PC-3 (cell line): Measurements from ENCODE around the gene STMP1. TPM values are rescaled to one million over a fixed set of nuclear protein-coding genes. Genes with fewer than 3 reads are reported as not detected.
A peak's percentile ranks its signal among the peaks of the same experiment; 100 is the strongest.

Experiments
- ATAC-seq: fragments of 200-7000 bp; cut with Tn5 transposase; 2 replicates; pipeline ENCODE4 v1.9.1; 2020; ENCODE audit warnings: mild to moderate bottlenecking, moderate library complexity
- BruUV-seq: library from RNA; stranded (reverse); fragments of 400-500 nt; replicated peaks from 2 replicates; lab custom pipeline; 2021; lab: Mats Ljungman, UMichigan
- CTCF ChIA-PET: fragments of 300-600 bp; sonication (Branson Sonifier 250); formaldehyde crosslinking; loops from one replicate; lab custom pipeline; 2022; ENCODE audit warnings: antibody characterized with exemption; lab: Charles Lee
- POLR2A ChIA-PET: fragments of 300-600 bp; sonication (Branson Sonifier 250); formaldehyde crosslinking; loops from one replicate; lab custom pipeline; 2022; ENCODE audit warnings: antibody characterized with exemption; ENCODE audit not compliant: unreplicated experiment; lab: Charles Lee
- DNase-seq: peaks from one replicate; pipeline ENCODE4 v3.0.0-alpha.2; 2015
- H2AFZ ChIP-seq: fragments of 300-600 bp; sonication (generic); 2 replicates; pipeline ENCODE4 v1.6.0; 2016; ENCODE audit warnings: antibody characterized with exemption, low read length
- H3F3A ChIP-seq: fragments of 300-600 bp; sonication (generic); one replicate; pipeline ENCODE4 v1.6.0; 2017; ENCODE audit warnings: antibody characterized with exemption, low read length, control low read depth, mild to moderate bottlenecking; ENCODE audit not compliant: unreplicated experiment
- H3K27ac ChIP-seq: fragments of 300-600 bp; sonication (generic); 2 replicates; pipeline ENCODE4 v1.5.1; 2016; ENCODE audit warnings: mild to moderate bottlenecking, low read length
- H3K27me3 ChIP-seq: fragments of 300-600 bp; sonication (generic); 2 replicates; pipeline ENCODE4 v1.6.1; 2016; ENCODE audit warnings: low read length, mixed read lengths
- H3K36me3 ChIP-seq: fragments of 300-600 bp; sonication (generic); 2 replicates; pipeline ENCODE4 v1.6.1; 2016; ENCODE audit warnings: low read depth, mixed run types, low read length, mixed read lengths
- H3K4me1 ChIP-seq: fragments of 300-600 bp; sonication (generic); 2 replicates; pipeline ENCODE4 v1.5.1; 2016; ENCODE audit warnings: low read length; ENCODE audit not compliant: insufficient read depth
- H3K4me2 ChIP-seq: fragments of 300-600 bp; sonication (generic); 2 replicates; pipeline ENCODE4 v1.6.0; 2016; ENCODE audit warnings: low read length
- H3K4me3 ChIP-seq: fragments of 300-600 bp; sonication (generic); 2 replicates; pipeline ENCODE4 v1.5.1; 2016; ENCODE audit warnings: mild to moderate bottlenecking, low read length, mixed read lengths
- H3K79me2 ChIP-seq: fragments of 300-600 bp; sonication (generic); 2 replicates; pipeline ENCODE4 v1.6.1; 2017; ENCODE audit warnings: low read length, mixed read lengths
- H3K9ac ChIP-seq: fragments of 300-600 bp; sonication (generic); 2 replicates; pipeline ENCODE4 v1.6.0; 2016; ENCODE audit warnings: mild to moderate bottlenecking, low read length
- H3K9me2 ChIP-seq: fragments of 300-600 bp; sonication (generic); replicated peaks from 2 replicates; pipeline ENCODE4 v1.6.1; 2016; ENCODE audit warnings: mixed run types, low read length, mixed read lengths
- H3K9me3 ChIP-seq: fragments of 300-600 bp; sonication (generic); 2 replicates; pipeline ENCODE4 v1.6.1; 2016; ENCODE audit warnings: low read length, mixed read lengths
- H4K20me1 ChIP-seq: fragments of 300-600 bp; sonication (generic); 2 replicates; pipeline ENCODE4 v1.6.1; 2016; ENCODE audit warnings: low read length, mixed read lengths
- CTCF ChIP-seq: fragments of 300-600 bp; sonication (generic); conservative IDR thresholded peaks from 2 replicates; pipeline ENCODE4 v1.5.1; 2017; ENCODE audit warnings: antibody characterized with exemption, low read depth, mild to moderate bottlenecking, low read length
- EZH2 ChIP-seq: fragments of 300-600 bp; sonication (generic); IDR thresholded peaks from one replicate; pipeline ENCODE4 v1.6.1; 2017; ENCODE audit warnings: antibody characterized with exemption, mild to moderate bottlenecking, low read length; ENCODE audit not compliant: unreplicated experiment
- EZH2phosphoT487 ChIP-seq: fragments of 300-600 bp; sonication (generic); IDR thresholded peaks from 2 replicates; pipeline ENCODE4 v1.6.1; 2018; ENCODE audit warnings: mild to moderate bottlenecking, antibody characterized with exemption, low read length, borderline replicate concordance
- intact Hi-C: fragments of 100-400 bp; cut with micrococcal nuclease; formaldehyde crosslinking; loops from 2 replicates; pipeline ENCODE4 v1.9.0; 2023
- total RNA-seq: library from RNA; depleted of rRNA; stranded (reverse); fragments of >200 nt; gene quantifications from 2 replicates; pipeline ENCODE4 v1.2.3, GENCODE V29; 2014

STMP1 gene
- total RNA-seq, 1 experiment from 2014 or later, result 8.8 TPM

GRCh38 chr7:135648235-135648634 is 14.1 kb upstream of the STMP1 start:
- no peaks in the 10 kb centered on the region for H3K9me2 ChIP-seq
- H3K79me2 ChIP-seq, result no peaks in the 10 kb centered on the region
- H3F3A ChIP-seq, result no peaks in the 10 kb centered on the region
- intact Hi-C loops, result no loop called here
- DNase-seq (no peak), ATAC-seq (no peak)
- H4K20me1 ChIP-seq, result no peaks in the 10 kb centered on the region
- no peaks in the 10 kb centered on the region for H3K4me1 ChIP-seq
- CTCF ChIA-PET, result no interaction called here
- no peak overlapping the region for H3K27ac ChIP-seq
- H3K9me3 ChIP-seq, result no peaks in the 10 kb centered on the region
- no peak overlapping the region for H3K9ac ChIP-seq
- peaks cover 36% of the 10 kb centered on the region for H3K36me3 ChIP-seq
- POLR2A ChIA-PET, result no interaction called here
- H3K27me3 ChIP-seq, result no peaks in the 10 kb centered on the region
- BruUV-seq, result no TSS peak
- no peak overlapping the region for H3K4me2 ChIP-seq
- TF ChIP-seq CTCF, result no peak
- no peak for TF ChIP-seq EZH2phosphoT487
- no peak for TF ChIP-seq EZH2
- H2AFZ ChIP-seq, result no peak overlapping the region
- no peak overlapping the region for H3K4me3 ChIP-seq

- intact Hi-C loops, result no loop called here
- Histone ChIP-seq H3K27ac (no peak overlapping the region), H3K9me3 (no peaks in the 10 kb centered on the region), H3F3A (no peaks in the 10 kb centered on the region), H2AFZ (no peak overlapping the region), H3K79me2 (no peaks in the 10 kb centered on the region), H3K4me3 (no peak overlapping the region), H3K4me2 (no peak overlapping the region), H3K9ac (no peak overlapping the region), H4K20me1 (no peaks in the 10 kb centered on the region), H3K36me3 (peaks cover 15% of the 10 kb centered on the region), H3K4me1 (no peaks in the 10 kb centered on the region), H3K9me2 (no peaks in the 10 kb centered on the region), H3K27me3 (no peaks in the 10 kb centered on the region)
- TF ChIP-seq EZH2phosphoT487, result no peak
- no peak for TF ChIP-seq EZH2
- TF ChIP-seq CTCF, result no peak
- DNase-seq (no peak), ATAC-seq (no peak)
- CTCF ChIA-PET, result no interaction called here
- POLR2A ChIA-PET, result no interaction called here
- BruUV-seq, result TSS peak; percentile 24
Measured at GRCh38 chr7:135650831-135651573, 11.3 kb upstream of the STMP1 start.

DNA sequence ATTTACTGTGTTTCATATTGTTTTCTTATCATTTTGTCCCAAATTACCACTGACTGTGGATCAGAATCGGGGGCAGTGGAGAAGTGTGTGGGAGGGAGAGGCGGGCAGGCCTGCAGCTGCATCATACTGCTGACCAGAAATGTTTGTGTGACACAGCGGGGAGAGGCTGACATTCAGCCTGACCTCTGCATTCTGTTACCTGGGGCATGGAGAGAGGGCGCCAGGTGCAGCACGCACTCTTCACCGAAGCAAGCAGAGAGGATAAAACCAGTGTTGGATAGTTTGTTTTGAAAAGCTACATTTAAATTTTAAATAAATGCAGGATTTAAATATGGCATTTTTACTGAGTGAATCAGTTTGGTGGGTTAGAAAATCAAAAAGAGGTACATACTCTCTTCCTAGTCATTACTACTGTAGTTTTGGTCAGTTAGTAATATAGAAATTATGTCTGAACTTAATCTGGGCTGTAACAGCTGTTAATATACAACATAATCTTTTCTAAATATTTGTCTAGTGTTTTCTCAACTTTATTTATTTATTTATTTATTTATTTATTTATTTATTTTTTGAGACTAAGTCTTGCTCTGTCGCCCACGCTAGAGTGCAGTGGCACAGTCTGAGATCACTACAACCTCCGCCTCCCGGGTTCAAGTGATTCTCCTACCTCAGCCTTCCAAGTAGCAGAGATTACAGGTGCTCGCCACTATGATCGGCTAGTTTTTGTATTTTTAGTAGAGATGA is 8.8 kb upstream of the STMP1 start:
- DNase-seq (no peak), ATAC-seq (no peak)
- H2AFZ ChIP-seq, result no peak overlapping the region
- H3K9me3 ChIP-seq, result no peaks in the 10 kb centered on the region
- no peak overlapping the region for H3K4me2 ChIP-seq
- TF ChIP-seq EZH2 (no peak), EZH2phosphoT487 (no peak), CTCF (no peak)
- H3F3A ChIP-seq, result no peaks in the 10 kb centered on the region
- intact Hi-C loops, result no loop called here
- H4K20me1 ChIP-seq, result no peaks in the 10 kb centered on the region
- no peaks in the 10 kb centered on the region for H3K4me1 ChIP-seq
- H3K79me2 ChIP-seq, result no peaks in the 10 kb centered on the region
- no peak overlapping the region for H3K9ac ChIP-seq
- ChIA-PET CTCF (no interaction called here), POLR2A (no interaction called here)
- 0 out of 2 replicates have a peak, but pooled peaks cover 2% of the 10 kb centered on the region for H3K36me3 ChIP-seq
- no TSS peak for BruUV-seq
- H3K27ac ChIP-seq, result no peak overlapping the region
- no peak overlapping the region for H3K4me3 ChIP-seq
- H3K27me3 ChIP-seq, result no peaks in the 10 kb centered on the region
- H3K9me2 ChIP-seq, result no peaks in the 10 kb centered on the region
